OCI-M1 (cell line): Measurements from ENCODE around the gene POLE4.

Source experiments
- DNase-seq: peaks from one replicate; lab custom pipeline; 2025; lab: John Stamatoyannopoulos, UW

Gene POLE4, protein sequence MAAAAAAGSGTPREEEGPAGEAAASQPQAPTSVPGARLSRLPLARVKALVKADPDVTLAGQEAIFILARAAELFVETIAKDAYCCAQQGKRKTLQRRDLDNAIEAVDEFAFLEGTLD

DNA sequence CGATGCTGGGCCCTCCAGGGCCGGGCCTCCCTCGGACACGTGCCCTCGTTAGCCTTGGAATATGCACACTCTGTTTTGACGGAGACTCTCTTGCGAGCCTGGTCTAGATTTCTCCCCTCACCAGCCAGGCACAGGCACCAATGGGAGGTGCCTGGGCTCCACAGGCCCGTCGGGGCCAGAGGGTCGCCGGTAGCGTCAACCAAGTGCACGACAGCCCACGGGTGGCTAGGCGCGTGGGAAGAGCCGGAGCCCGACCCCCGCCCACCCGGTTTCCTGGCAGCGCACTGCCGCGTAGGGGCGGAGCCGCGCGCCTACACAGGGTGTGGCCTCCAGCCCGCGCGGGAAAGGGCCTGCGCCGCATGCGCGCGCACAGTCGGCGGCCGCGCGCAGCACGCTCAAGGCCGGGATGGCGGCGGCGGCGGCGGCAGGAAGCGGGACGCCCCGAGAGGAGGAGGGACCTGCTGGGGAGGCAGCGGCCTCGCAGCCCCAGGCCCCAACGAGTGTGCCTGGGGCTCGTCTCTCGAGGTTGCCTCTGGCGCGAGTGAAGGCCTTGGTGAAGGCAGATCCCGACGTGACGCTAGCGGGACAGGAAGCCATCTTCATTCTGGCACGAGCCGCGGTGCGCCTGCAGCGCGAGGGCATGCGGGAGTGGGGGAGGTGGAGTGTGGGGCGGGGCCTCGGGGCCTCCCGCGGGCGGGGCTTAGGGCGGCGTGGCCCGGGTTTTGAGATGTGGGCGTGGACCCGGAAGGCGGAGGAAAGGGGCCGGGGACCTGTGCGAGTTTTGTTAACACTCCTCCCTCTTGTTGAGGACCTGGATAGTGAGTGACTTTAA is at the start of gene POLE4:
Gene POLE4, plus strand, starts transcription at position 370 of the 832 bp plus-strand sequence. Its CDS starts 37 bp downstream, at position 407.
- peak; percentile 89 for DNase-seq

DNA sequence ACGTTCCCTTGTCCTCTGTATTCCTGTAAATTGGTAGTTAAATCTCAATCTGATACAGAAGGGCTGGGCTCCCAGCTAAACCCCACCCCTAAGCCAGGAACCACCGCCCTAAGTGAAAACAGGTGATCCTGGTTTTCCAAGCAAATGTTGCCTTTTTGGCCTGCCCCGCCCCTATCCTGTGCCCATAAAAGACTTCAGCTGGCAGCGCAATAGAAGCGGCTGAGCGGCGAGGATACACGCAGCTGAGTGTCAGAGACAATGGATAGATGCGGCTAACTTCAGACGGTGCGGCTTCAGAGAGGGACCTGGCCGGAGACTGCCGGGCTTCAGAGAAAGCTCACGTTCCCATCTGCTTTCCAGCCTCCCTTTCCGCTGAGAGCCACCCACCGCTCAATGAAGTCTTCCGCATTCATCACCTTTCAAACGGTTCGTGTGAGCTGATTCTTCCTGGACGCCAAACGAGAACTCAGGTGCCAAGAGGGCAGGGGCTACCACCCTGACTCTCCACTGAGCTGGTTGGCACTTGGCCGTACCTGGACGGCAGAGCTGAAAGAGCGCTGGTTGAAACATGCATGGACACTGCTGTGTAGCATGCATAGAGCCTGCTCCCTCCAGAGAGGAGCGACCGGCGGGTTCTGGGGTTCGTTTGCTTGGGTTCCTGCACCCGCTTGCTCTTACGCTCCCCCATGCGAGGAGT is 49.5 kb upstream of the POLE4 start:
- DNase-seq, result no peak

DNA sequence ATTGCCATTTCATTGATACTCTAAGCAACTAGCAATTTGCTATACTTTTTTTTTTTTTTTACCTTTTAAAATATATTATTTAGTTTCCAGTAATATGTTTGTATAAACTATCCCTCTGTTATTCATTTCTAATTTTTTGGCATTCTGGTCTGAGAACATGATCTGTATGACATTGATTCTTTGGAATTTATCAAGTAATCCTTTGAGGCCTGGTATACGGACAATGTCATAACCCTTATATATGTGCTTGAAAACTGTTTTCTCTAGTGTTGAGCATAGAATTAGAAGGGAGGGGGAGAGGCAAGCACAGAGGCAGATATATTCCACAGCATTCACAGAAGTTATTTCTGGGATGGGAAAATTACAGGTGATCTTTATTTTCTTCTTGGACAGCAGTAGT is 48.2 kb upstream of the POLE4 start:
- DNase-seq, result no peak

DNA sequence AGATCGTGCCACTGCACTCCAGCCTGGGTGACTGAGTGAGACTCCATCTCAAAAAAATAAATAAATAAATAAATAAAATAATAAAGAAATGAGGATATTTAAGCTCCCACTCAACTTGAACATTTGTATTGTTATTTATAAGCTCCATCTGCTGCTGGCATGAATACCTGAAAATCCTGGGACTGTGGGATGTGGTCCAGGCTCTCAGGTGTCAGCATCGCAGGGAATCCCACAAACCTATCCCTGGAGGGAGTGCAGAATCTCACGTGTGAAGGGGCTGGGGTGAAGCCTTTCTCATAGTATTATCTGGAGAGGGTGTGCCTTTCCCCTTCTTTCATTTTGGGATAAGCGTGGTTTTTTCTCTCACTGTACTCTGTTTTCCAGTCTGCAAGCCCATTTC is 47.4 kb upstream of the POLE4 start:
- no peak for DNase-seq

DNA sequence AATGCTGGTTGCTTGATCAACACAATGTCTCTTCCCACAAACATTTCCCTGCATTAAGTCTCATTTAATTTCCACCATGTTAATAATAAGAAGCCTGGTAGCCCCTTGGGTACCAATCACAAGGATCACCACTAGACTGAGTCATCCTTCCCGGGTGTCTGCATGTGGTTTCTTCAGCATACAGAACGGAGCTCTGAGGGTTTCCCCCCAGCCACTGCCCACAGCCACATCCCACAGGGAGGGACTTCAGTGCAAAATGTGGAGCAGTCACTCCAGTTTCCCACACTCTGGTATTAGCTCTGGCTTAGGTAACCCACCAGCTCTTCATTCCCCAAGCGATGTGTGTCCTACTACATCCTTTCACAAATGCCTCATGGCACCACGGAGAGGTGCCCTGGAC is 42.7 kb upstream of the POLE4 start:
- no peak for DNase-seq

DNA sequence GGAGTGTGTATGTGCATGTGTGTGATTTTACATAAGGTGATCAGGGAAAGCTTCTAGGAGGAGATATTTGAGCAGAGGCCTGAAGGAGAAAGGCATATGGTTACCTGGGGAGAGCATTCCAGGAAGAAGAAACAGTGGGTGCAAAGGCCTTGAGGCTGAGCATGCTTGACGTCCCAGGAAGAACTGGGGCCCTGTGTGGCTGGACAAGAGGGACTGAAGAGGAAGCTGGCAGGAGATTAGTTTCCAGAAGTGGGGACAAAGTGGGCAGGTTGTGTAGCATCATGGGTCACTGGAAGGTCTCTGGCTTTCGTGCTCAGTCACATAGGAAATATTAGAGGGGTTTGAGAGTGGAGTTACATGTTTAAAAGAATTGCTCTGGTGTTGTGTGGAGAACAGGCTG is 42.0 kb upstream of the POLE4 start:
- no peak for DNase-seq

- no peak for DNase-seq
Measured at GRCh38 chr2:74917702-74918619, 40.5 kb upstream of the POLE4 start.

GRCh38 chr2:74919827-74920226 is 38.6 kb upstream of the POLE4 start:
- DNase-seq, result peak; percentile 54

DNA sequence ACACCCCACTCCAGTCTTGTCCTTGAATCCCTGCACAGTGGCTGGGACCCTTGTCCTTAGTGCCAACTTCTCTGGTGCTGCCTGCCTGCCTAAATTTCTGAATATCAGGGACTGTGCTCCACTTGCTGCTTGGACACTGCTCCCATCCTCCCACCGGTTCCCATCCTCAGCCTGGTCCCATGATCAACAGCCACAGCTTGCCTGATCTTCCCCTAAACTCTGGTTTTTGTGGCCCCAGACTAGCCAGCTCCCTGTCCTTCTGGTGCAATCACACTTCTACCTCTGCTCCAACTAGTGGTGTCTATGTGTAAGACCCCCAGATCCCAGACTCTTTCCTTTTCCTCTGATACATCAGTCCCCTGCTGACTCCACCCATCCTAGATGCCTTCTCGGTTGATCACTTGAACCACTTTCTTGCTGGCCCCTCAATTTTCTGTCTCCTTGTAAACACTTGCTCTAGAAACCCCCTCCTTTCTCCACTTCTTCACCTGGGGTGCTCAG is 37.2 kb upstream of the POLE4 start:
- DNase-seq, result no peak

- peak; percentile 32 for DNase-seq
Measured at GRCh38 chr2:74922592-74923227, 35.7 kb upstream of the POLE4 start.

GRCh38 chr2:74924463-74925265 is 33.8 kb upstream of the POLE4 start:
- no peak for DNase-seq

DNA sequence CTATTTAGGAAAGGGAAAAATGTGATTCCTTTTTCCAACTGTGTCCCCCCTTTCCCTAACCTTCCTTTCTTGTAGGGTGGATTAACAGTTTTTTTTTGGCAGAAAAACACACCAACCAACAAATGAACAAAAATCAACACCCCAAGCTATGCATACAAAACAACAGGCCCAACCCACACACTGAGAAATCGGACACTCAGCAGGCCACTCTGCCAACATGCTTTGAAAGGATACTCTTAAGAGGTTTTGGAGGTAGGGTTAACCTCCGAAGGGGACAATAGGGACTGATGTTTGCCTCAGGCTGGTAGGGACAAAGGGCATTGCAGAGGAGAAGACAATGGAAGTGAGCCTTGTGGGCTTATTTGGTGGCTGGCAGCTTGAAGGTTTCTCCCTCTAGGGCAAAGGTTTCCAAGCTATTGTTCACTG is 33.1 kb upstream of the POLE4 start:
- DNase-seq, result no peak

DNA sequence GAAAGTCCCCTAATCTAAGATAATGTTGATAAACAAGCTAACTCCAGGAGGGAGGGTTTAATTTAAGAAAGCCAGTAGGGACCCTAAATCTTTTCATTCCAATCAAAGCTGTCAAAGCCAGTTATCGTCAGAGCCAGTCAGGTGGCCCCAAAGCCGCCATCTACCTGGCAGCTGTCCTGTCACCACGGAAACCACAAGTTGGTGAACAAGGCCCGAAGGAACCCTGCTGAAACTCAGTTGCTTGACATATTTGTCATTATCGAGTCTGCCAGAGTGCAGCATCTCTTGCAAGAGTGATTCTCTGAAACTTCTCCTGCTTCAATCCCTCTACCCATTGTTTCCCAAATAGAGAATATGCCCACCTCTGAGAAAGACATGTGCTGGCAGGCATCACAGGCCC is 30.8 kb upstream of the POLE4 start:
- no peak for DNase-seq

DNA sequence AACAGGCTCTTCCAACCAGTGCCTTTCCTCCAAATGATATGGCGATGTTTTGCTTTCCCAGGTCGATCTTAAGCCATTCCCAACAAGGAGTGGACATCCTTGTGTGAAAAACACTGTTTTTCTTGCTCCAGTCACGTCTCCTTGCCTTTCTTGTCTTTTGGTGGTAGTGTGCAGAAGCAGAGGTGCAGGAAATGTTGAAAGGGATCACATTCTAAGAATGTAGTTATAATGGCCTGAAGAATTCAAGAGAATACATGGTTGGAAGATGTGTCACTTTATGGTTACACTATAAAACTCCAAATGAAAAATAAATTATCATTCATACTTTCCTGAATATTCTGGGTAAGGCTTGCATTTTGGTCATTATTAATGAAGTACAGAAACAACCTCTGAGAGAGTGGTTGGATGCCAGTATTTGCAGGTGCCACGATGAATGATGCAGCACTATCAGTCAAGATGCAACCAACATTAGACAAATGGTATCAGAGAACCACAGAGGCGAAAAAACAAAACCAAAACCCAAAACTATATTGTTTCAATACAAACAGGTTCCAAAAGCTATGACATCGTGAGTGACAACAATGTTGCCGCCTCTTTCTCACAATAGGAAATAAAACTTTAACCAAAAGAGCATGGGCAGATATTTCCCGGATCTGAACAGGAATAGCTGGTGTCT is 27.5 kb upstream of the POLE4 start:
- no peak for DNase-seq

DNA sequence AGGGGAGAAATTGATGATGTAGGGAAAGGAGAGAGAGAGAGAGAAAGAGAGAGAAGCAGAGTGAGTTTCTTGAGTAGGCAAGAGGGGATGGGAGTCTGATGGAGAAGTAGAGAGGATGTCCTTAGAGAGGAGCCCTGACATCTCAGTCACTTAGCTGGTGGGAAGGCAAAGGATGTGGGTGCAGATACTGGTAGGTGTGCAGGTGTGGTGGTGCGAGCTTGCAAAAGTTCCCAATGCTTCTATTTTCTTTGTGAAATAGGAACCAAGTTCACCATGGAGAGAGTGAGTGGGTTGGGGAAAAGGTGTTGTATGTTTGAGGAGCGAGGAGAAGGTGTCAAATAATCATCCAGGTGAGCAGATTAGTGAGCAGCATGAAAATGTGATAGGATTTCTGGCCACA is 26.5 kb upstream of the POLE4 start:
- no peak for DNase-seq

DNA sequence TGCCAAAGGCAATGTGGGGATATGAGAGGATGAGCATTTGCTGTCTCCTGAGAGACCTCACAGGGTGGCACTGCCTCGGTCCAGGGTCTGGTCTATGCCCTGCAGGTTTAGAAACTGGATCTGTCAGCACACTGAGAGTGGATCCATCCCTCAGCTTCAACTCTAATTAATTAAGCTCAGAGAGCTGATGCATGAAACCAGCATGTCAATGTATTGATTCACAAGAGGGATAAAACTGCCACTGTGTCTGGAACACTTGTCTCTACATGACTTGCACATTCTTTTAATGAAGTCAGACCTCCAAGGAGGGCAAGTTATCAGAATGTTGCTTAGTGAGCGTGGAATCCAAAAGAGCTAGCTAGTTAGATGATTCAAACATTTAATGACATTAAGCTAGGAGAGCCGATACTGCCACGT is 22.5 kb upstream of the POLE4 start:
- DNase-seq, result no peak

DNA sequence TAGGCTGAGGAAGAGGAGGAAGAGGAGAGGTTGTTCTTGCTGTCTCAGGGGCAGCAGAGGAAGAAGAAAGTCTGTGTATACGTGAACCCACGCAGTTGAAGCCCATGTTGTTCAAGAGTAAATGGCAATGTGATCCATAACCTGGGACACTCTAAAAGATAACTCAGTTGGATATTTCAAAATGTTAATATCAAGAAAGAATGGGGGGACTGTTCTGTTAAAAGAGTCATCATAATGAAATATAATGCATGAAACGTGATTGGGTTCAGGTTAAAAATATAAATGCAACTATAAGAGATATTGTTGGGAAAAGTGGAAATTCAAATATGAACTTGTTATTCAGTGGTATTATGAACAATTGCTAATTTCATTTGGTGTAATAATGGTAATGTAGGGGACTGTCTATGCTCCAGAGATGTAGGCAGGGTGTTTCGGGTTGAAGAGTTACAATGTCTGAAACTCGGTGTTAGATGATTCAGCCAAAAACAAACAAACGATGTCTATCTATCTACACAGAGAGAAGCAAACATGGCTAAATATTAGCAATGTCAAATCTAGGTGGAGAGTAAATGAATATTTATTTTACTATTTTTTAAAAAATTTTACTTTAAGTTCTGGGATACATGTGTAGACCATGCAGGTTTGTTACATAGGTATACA is 21.1 kb upstream of the POLE4 start:
- DNase-seq, result no peak

DNA sequence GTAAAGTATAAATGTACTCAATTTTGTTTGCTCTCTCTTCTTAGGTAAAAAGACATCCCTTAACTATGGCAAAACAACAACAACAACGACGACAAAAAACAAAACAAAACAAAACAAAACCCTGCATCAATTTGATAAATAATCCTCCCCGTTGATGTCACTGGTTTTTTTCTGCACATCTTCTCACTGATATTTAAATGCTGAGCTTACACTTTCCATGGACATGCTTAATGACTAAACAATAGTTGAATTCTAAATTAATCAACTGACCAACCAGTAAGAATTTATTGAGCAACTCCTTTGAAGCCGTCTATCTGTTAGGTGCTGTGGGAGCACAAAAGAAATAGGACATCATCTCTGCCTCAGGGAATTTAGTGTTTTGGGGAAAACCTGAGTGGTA is 20.2 kb upstream of the POLE4 start:
- DNase-seq, result no peak
